Measurements from ENCODE around the gene PAX6.
"Not testable (repeated sequence)": the region's sequence is repeated elsewhere in the genome, so short reads cannot be mapped to it uniquely, and the experiment has no call there.

The PAX6 gene

GRCh38 chr11:31770011-31770700 lies 41.0 kb downstream of the PAX6 start:
- no peak for DNase-seq (ENCODE audit: low read depth in 2 of 3, low spot score in 2 of 3)

- DNase-seq (ENCODE audit: low read depth in 2 of 3, low spot score in 2 of 3) = no peak
Measured at GRCh38 chr11:31768749-31769640, 42.1 kb downstream of the PAX6 start.

- no peak for DNase-seq (ENCODE audit: low read depth in 2 of 3, low spot score in 2 of 3)
Measured at GRCh38 chr11:31767685-31768084, 43.4 kb downstream of the PAX6 start.

GRCh38 chr11:31767066-31767465 lies 44.1 kb downstream of the PAX6 start:
- DNase-seq (ENCODE audit: low read depth in 2 of 3, low spot score in 2 of 3) = no peak

- DNase-seq (ENCODE audit: low read depth in 2 of 3, low spot score in 2 of 3) = no peak
Measured at GRCh38 chr11:31764766-31765165, 46.4 kb downstream of the PAX6 start.

- DNase-seq (ENCODE audit: low read depth in 2 of 3, low spot score in 2 of 3) = no peak
Measured at GRCh38 chr11:31764261-31764660, 46.9 kb downstream of the PAX6 start.

- DNase-seq (ENCODE audit: low read depth in 2 of 3, low spot score in 2 of 3) = no peak
Measured at GRCh38 chr11:31763296-31763695, 47.8 kb downstream of the PAX6 start.

- DNase-seq (ENCODE audit: low read depth in 2 of 3, low spot score in 2 of 3) = no peak
Measured at GRCh38 chr11:31761636-31762035, 49.5 kb downstream of the PAX6 start.

GRCh38 chr11:31757260-31757835 lies 53.8 kb downstream of the PAX6 start:
- DNase-seq (ENCODE audit: low read depth in 2 of 3, low spot score in 2 of 3) = no peak

GRCh38 chr11:31747581-31747980 lies 63.5 kb downstream of the PAX6 start:
- DNase-seq (ENCODE audit: low read depth in 2 of 3, low spot score in 2 of 3) = no peak

- DNase-seq (ENCODE audit: low read depth in 2 of 3, low spot score in 2 of 3) = not testable (repeated sequence)
Measured at GRCh38 chr11:31740731-31741368, 70.3 kb downstream of the PAX6 start.

- DNase-seq (ENCODE audit: low read depth in 2 of 3, low spot score in 2 of 3) = no peak
Measured at GRCh38 chr11:31740131-31740530, 71.0 kb downstream of the PAX6 start.
